K562 (cell line): ENCODE measurements around the gene GHR. TPM values are rescaled to one million over a fixed set of nuclear protein-coding genes. Genes with fewer than 3 reads are reported as not detected.

Experiments used
- ATAC-seq: fragments of 200-7000 bp; cut with Tn5 transposase; 3 replicates; pipeline ENCODE4 v1.9.1; 2020; ENCODE audit warnings: moderate library complexity
- BruUV-seq: library from RNA; stranded (reverse); fragments of 400-500 nt; replicated peaks from 2 replicates; lab custom pipeline; 2021; lab: Mats Ljungman, UMichigan
- CTCF ChIA-PET: fragments of 300-600 bp; formaldehyde crosslinking; extraction: SDS; loops from one replicate; lab custom pipeline; 2021; ENCODE audit warnings: low intra/inter-chr PET ratio; lab: Yijun Ruan, JAX
- POLR2A ChIA-PET: fragments of 300-600, 350-650 bp; sonication (Branson Sonifier 250); formaldehyde crosslinking; extraction: SDS; loops from one replicate; lab custom pipeline; 2021; ENCODE audit warnings: antibody characterized with exemption, inconsistent platforms; lab: Yijun Ruan, JAX
- DNase-seq, 4 experiments: peaks; one replicate each; pipeline versions ENCODE4 v3.0.0 to v3.0.0-alpha.2; 2011 to 2018; ENCODE audit warnings: low spot score in 3 of 4, mixed read lengths in 3 of 4; ENCODE audit errors: extremely low read depth in 1 of 4
- FAIRE-seq: peaks from 2 replicates; lab custom pipeline; 2011; peaks lifted over from hg19 to GRCh38; lab: Jason Lieb, UNC
- H2AFZ ChIP-seq: 2 replicates; pipeline ENCODE4 v1.6.0; 2011; ENCODE audit warnings: low read depth, low read length, control low read depth, inconsistent platforms
- H3K27ac ChIP-seq: fragments of 200-600 bp; 3 replicates; pipeline ENCODE4 v1.8.0; 2011; ENCODE audit warnings: low read depth, mild to moderate bottlenecking, control low read depth, inconsistent platforms, low read length, moderate library complexity, mixed read lengths; ENCODE audit errors: extremely low read depth
- H3K27me3 ChIP-seq, 2 experiments: fragments of 300-600 bp in 1 of 2; 2 replicates in 1 of 2; 3 replicates in 1 of 2; pipeline versions ENCODE4 v1.6.0 to v1.8.0; 2011; ENCODE audit warnings: inconsistent platforms in 2 of 2, low read length in 2 of 2, mild to moderate bottlenecking in 1 of 2, mixed read lengths in 1 of 2, moderate library complexity in 1 of 2; ENCODE audit not compliant: control insufficient read depth in 2 of 2, insufficient read depth in 2 of 2
- H3K36me3 ChIP-seq: fragments of 300-600 bp; 3 replicates; pipeline ENCODE4 v1.8.0; 2011; ENCODE audit warnings: mild to moderate bottlenecking, low read length, inconsistent platforms; ENCODE audit not compliant: control insufficient read depth, insufficient read depth
- H3K4me1 ChIP-seq, 2 experiments: fragments of 200-600 bp in 1 of 2; replicated peaks in 1 of 2; 2 replicates in 1 of 2; 3 replicates in 1 of 2; pipeline versions ENCODE4 v1.5.1 to v1.8.0; 2011; ENCODE audit warnings: inconsistent platforms in 2 of 2, low read length in 2 of 2, mild to moderate bottlenecking in 1 of 2, mixed read lengths in 1 of 2, moderate library complexity in 1 of 2; ENCODE audit not compliant: control insufficient read depth in 2 of 2, insufficient read depth in 2 of 2
- H3K4me2 ChIP-seq: 2 replicates; pipeline ENCODE4 v1.6.1; 2011; ENCODE audit warnings: low read length, control low read depth, inconsistent platforms, mixed read lengths; ENCODE audit not compliant: insufficient read depth
- H3K4me3 ChIP-seq: fragments of 200-600 bp; sonication (generic), shearing (Covaris generic); 2 replicates; pipeline ENCODE4 v1.5.1; 2016; ENCODE audit warnings: control low read depth, inconsistent platforms
- H3K79me2 ChIP-seq: fragments of 200-600 bp; 3 replicates; pipeline ENCODE4 v1.8.0; 2011; ENCODE audit warnings: low read length, inconsistent platforms; ENCODE audit not compliant: control insufficient read depth, insufficient read depth
- H3K9ac ChIP-seq, 2 experiments: 2 replicates each; pipeline versions ENCODE4 v1.6.0 to v1.6.1; 2011; ENCODE audit warnings: low read depth in 2 of 2, low read length in 2 of 2, control low read depth in 1 of 2, inconsistent platforms in 1 of 2, mild to moderate bottlenecking in 1 of 2, mixed read lengths in 1 of 2; ENCODE audit not compliant: insufficient read depth in 1 of 2
- H3K9me1 ChIP-seq: one replicate; pipeline ENCODE4 v1.6.0; 2011; ENCODE audit warnings: inconsistent platforms, mild to moderate bottlenecking, low read length, moderate library complexity; ENCODE audit not compliant: control insufficient read depth, insufficient read depth
- H3K9me3 ChIP-seq: replicated peaks from 2 replicates; pipeline ENCODE4 v1.5.1; 2011; ENCODE audit warnings: low read depth, low read length, inconsistent platforms; ENCODE audit not compliant: control insufficient read depth, insufficient read depth
- H4K20me1 ChIP-seq: replicated peaks from 2 replicates; pipeline ENCODE4 v1.6.1; 2011; ENCODE audit warnings: low read length, inconsistent platforms, mixed read lengths; ENCODE audit not compliant: control insufficient read depth, insufficient read depth
- BCOR ChIP-seq: fragments of 450-650 bp; IDR thresholded peaks from 2 replicates; pipeline ENCODE4 v1.6.1; 2016
- CXXC5 ChIP-seq: fragments of 250-450 bp; sonication (Bioruptor Pico); IDR thresholded peaks from 2 replicates; pipeline ENCODE4 v1.8.0; 2022; ENCODE audit warnings: inconsistent platforms, mild to moderate bottlenecking, moderate library complexity
- GABPB1 ChIP-seq: sonication (generic); formaldehyde crosslinking; IDR thresholded peaks from 2 replicates; pipeline ENCODE4 v1.8.0; 2022; ENCODE audit warnings: mild to moderate bottlenecking, missing genetic modification reagents
- HCFC1 ChIP-seq: IDR thresholded peaks from 2 replicates; pipeline ENCODE4 v1.6.1; 2012; ENCODE audit warnings: low read depth, low read length, improper control_type of control experiment
- HNRNPUL1 ChIP-seq: fragments of 200-400 bp; formaldehyde crosslinking; IDR thresholded peaks from 2 replicates; pipeline ENCODE4 v1.6.1; 2017; ENCODE audit warnings: low read length
- MECOM ChIP-seq: fragments of 250-450 bp; sonication (Bioruptor Pico); IDR thresholded peaks from 2 replicates; pipeline ENCODE4 v1.8.0; 2022; ENCODE audit warnings: inconsistent platforms
- MED1 ChIP-seq: sonication (generic); formaldehyde crosslinking; IDR thresholded peaks from 2 replicates; pipeline ENCODE4 v1.8.1; 2023; ENCODE audit warnings: missing genetic modification reagents, borderline replicate concordance
- MYNN ChIP-seq, 2 experiments: sonication (generic); formaldehyde crosslinking in 1 of 2; IDR thresholded peaks; 2 replicates each; pipeline versions ENCODE4 v1.5.0 to v1.6.1; 2016 to 2020; ENCODE audit warnings: antibody characterized with exemption in 1 of 2, missing genetic modification reagents in 1 of 2
- PHB ChIP-seq: fragments of 250-450 bp; sonication (Bioruptor Pico); IDR thresholded peaks from 2 replicates; pipeline ENCODE4 v1.5.0; 2021
- PHF20 ChIP-seq: fragments of 450-650 bp; IDR thresholded peaks from 2 replicates; pipeline ENCODE4 v1.6.1; 2018; ENCODE audit not compliant: partially characterized antibody
- POU5F1 ChIP-seq: fragments of 150-350 bp; IDR thresholded peaks from 2 replicates; pipeline ENCODE4 v1.6.1; 2014; ENCODE audit warnings: borderline replicate concordance, low read length, low read depth, mild to moderate bottlenecking; ENCODE audit not compliant: partially characterized antibody
- SMAD3 ChIP-seq: fragments of 450-650 bp; formaldehyde crosslinking; conservative IDR thresholded peaks from 2 replicates; pipeline ENCODE4 v1.4.0; 2020; ENCODE audit warnings: mild to moderate bottlenecking
- SMARCE1 ChIP-seq: fragments of 450-650 bp; IDR thresholded peaks from 2 replicates; pipeline ENCODE4 v1.7.1; 2016; ENCODE audit warnings: mild to moderate bottlenecking
- SREBF2 ChIP-seq: sonication (generic); formaldehyde crosslinking; IDR thresholded peaks from 2 replicates; pipeline ENCODE4 v1.4.0; 2020; ENCODE audit warnings: mild to moderate bottlenecking, missing genetic modification reagents
- TAL1 ChIP-seq: fragments of 450-650 bp; IDR thresholded peaks from 2 replicates; pipeline ENCODE4 v1.6.1; 2016; ENCODE audit warnings: mild to moderate bottlenecking
- UBTF ChIP-seq, 2 experiments: IDR thresholded peaks; 2 replicates each; pipeline ENCODE4 v1.6.1; 2012; ENCODE audit warnings: improper control_type of control experiment in 2 of 2, low read depth in 2 of 2, low read length in 2 of 2, borderline replicate concordance in 1 of 2
- XRCC4 ChIP-seq: IDR thresholded peaks from one replicate; pipeline ENCODE4 v1.6.1; 2011; ENCODE audit not compliant: insufficient read depth, insufficient read length; ENCODE audit errors: extremely low read depth
- ZNF518B ChIP-seq: fragments of 250-450 bp; sonication (Bioruptor Pico); IDR thresholded peaks from 2 replicates; pipeline ENCODE4 v1.5.0; 2021; ENCODE audit warnings: mild to moderate bottlenecking, moderate library complexity
- ZNF57 ChIP-seq: fragments of 450-650 bp; formaldehyde crosslinking; IDR thresholded peaks from 2 replicates; pipeline ENCODE4 v1.4.0; 2020; ENCODE audit warnings: mild to moderate bottlenecking, moderate library complexity
- ZNF785 ChIP-seq: fragments of 250-450 bp; sonication (Bioruptor Pico); IDR thresholded peaks from 2 replicates; pipeline ENCODE4 v1.4.0; 2020; ENCODE audit warnings: mild to moderate bottlenecking
- WGBS: fragments of 100-300 bp; shearing (Covaris generic); methylation state at CpG from one replicate; pipeline ENCODE4 v1.1.6; 2016; ENCODE audit warnings: low coverage, mixed read lengths; ENCODE audit not compliant: insufficient coverage; ENCODE audit errors: missing lambda C conversion rate; 5-methylcytosine and 5-hydroxymethylcytosine counted together
- in situ Hi-C: fragments of 300-500 bp; cut with MboI; formaldehyde crosslinking; loops from 4 replicates; pipeline ENCODE4 v1.15.0; 2018; ENCODE audit warnings: inconsistent platforms, mixed read lengths
- intact Hi-C: fragments of 100-400 bp; cut with micrococcal nuclease; formaldehyde crosslinking; loops from 2 replicates; pipeline ENCODE4 v1.14.2; 2022
- polyA plus RNA-seq, 8 experiments: library from polyadenylated mRNA; depleted of rRNA in 4 of 8; stranded (reverse) in 5 of 8; unstranded in 3 of 8; fragments of >200 nt; fragmentation: Nextera tagmentation in 2 of 8; fragmentation: Illumina TruSeq in 1 of 8; extraction: Ambion mirVana in 2 of 8; extraction: Trizol in 1 of 8; gene quantifications; 2 replicates each; pipeline versions ENCODE4 v1.2.1 to v1.2.3, GENCODE V29; 2011 to 2014; ENCODE audit warnings: inconsistent platforms in 1 of 8, missing spikeins in 1 of 8
- total RNA-seq, 7 experiments: library from RNA; depleted of rRNA in 6 of 7; stranded (reverse); fragments of >200 nt in 6 of 7; fragmentation: Illumina TruSeq in 2 of 7; extraction: Trizol in 2 of 7; gene quantifications; 2 replicates each; pipeline versions ENCODE4 v1.2.1 to v1.2.3, GENCODE V29; 2011 to 2021; ENCODE audit warnings: low replicate concordance in 1 of 7

Gene GHR
- total and polyA plus RNA-seq, 9 of the 15 experiments (the other 6 are each of a cell fraction or from before 2014, with no cell fraction given) = 0.01 to 0.13 (median 0.07) TPM; not detected in 5

- TF ChIP-seq TAL1 = no peak
- no peak for TF ChIP-seq MYNN (IDR thresholded peaks at IDR 0.05)
- no peak for TF ChIP-seq MYNN (CRISPR knock-in tag; IDR thresholded peaks at IDR 0.05)
- no peak for TF ChIP-seq ZNF57 (CRISPR knock-in tag)
- TF ChIP-seq PHF20 = no peak
- TF ChIP-seq UBTF (IDR thresholded peaks at IDR 0.05; ENCODE audit: borderline replicate concordance in 1 of 2, low read depth in 2 of 2, low read length in 2 of 2) = no peak
- TF ChIP-seq SMARCE1 = no peak
- TF ChIP-seq MECOM = no peak
- TF ChIP-seq MED1 (CRISPR knock-in tag) = no peak
- TF ChIP-seq, all 486 proteins: peak for 0
Observed at GRCh38 chr5:42490831-42491230, 67.6 kb downstream of the GHR start (continued).

- no peak for FAIRE-seq
- no peak overlapping the region for H3K27ac ChIP-seq
- H3K9ac ChIP-seq = no peak overlapping the region
- in situ Hi-C loops (no loop called here), intact Hi-C loops (no loop called here)
- no peak for ATAC-seq
- no peaks in the 10 kb centered on the region for H3K9me1 ChIP-seq
- no peaks in the 10 kb centered on the region for H3K36me3 ChIP-seq
- no peak overlapping the region for H2AFZ ChIP-seq
- H3K9me3 ChIP-seq = no peaks in the 10 kb centered on the region
- ChIA-PET POLR2A (no interaction called here), CTCF (no interaction called here)
- H3K27me3 ChIP-seq = no peaks in the 10 kb centered on the region
- no peaks in the 10 kb centered on the region for H3K4me1 ChIP-seq
- H3K79me2 ChIP-seq = no peaks in the 10 kb centered on the region
- H3K4me2 ChIP-seq = no peak overlapping the region
- no peak for DNase-seq
- WGBS = 2% methylated on average over 3 of the region's 3 CpGs
- H3K4me3 ChIP-seq = no peak overlapping the region
- H4K20me1 ChIP-seq = no peaks in the 10 kb centered on the region
- no TSS peak for BruUV-seq
- TF ChIP-seq XRCC4 (no peak), ZNF518B (no peak), ZNF785 (no peak), BCOR (no peak), POU5F1 (no peak), CXXC5 (no peak), SMAD3 (no peak), SREBF2 (CRISPR knock-in tag) (no peak), PHB (CRISPR knock-in tag) (no peak), HNRNPUL1 (no peak), HCFC1 (no peak), GABPB1 (no peak)
Observed at GRCh38 chr5:42491699-42492098, 68.5 kb downstream of the GHR start.
